NCI-H446 treated with DMSO at 0.1 percent for 48 hours (cell line): ENCODE data around the gene PSTPIP2.
"Not testable (repeated sequence)": the region's sequence is repeated elsewhere in the genome, so short reads cannot be mapped to it uniquely, and the experiment has no call there.

Experiments used
- DNase-seq: peaks from one replicate; lab custom pipeline; 2025; lab: John Stamatoyannopoulos, UW

The PSTPIP2 gene

DNA sequence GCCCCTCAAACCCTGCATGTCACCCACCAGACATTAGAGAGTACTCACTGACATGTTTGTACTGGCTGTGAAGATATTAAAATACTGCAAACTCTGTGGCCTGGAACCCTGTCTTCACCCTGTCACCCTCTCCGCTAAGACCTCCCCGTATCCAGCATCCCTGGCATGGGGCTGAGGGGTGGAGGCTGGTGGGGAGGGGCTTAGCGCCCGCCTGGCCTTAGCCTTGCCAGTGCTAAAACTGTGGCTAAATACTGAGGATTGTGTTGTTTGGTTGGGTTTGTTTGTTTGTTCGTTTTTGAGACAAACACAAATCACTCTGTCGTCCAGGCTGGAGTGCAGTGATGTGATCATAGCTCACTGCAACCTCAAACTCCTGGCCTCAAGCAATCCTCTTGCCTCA, 1.8 kb downstream of the PSTPIP2 start:
- DNase-seq = no peak

DNA sequence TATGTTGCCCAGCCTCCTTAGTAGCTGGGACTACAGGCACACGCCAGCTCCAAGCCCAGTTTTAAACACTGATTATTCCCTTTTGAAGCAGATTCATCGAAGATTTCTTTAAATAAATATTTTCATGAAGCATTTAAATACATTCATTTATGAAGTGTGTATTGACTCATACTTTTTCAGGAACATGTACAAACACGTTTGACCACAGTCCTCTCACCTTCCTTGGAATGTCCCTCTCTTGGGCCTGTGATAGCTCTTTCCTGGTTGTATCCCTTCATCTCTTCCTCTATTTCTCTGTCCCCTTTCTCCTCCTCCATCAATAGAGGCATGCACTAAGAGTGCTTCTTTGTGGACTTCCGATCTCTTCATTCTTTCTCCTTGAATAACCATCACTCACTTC, 2.5 kb downstream of the PSTPIP2 start:
- DNase-seq = no peak

- no peak for DNase-seq
Observed at GRCh38 chr18:46068763-46069162, 3.3 kb downstream of the PSTPIP2 start.

GRCh38 chr18:46067438-46068007, 4.5 kb downstream of the PSTPIP2 start:
- DNase-seq = no peak

GRCh38 chr18:46062781-46063180, 9.3 kb downstream of the PSTPIP2 start:
- DNase-seq = no peak

DNA sequence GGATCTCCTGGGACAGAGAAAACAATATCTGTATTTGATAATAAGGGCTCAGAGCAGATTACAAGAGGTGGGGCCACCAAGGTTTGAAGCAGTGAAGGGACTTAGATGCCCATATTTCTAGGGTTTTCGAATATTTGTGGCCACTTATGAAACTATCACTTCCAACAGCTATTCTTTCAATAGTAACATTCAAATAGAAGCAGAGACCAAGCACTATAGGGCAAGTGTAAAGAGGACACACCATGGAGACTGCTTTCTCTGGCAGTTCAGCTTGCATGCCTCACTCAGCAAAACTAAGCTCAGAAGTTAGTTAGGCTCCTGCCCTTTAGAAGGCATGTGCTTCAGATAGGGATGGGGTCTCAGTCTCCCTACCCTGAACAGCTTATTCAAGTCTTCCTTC, 10.3 kb downstream of the PSTPIP2 start:
- DNase-seq = no peak

DNA sequence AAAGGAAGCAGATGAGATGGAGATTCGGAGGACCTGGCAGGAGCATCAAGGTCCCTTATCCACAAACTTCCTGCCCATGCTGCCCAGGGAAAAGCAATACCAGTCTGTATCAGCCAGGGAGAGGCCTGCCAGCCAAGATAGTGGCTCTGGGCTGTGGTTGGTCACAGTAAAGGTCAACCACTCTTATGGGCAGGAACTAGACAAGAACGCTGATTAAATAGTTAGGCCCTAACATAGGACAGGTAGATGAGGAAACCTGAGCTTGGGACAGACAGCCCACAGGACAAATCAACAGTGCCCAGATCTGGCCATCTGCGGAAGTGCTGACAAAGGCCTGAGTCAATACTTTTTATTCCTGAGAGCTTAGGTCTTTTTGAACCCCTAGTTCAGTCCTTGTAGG, 10.7 kb downstream of the PSTPIP2 start:
- no peak for DNase-seq

DNA sequence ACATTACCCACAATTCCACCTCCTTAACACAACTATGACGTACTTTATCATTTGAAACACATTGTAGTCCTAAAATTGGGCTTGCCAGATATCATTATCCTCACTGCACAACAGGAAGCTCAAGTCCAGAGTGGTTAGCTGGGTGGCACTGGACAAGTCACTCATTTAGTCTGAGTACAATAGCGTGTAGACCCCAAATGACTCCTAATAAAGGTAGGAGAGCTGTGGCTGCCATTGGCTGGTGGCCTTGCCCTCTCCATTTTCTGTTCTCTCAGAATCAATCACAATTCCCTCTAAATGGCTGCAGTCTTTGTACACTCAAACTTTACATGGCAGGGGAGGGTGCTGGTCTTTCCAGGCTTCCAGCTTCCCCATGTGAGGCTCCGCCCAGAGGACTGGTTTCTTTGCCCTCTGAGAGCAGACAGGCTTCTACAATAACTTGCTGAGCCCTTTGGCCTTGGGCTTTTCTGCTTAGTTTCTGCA, 11.7 kb downstream of the PSTPIP2 start:
- DNase-seq = no peak

- DNase-seq = no peak
Observed at GRCh38 chr18:46055838-46056230, 16.2 kb downstream of the PSTPIP2 start.

GRCh38 chr18:46054956-46055837, 16.9 kb downstream of the PSTPIP2 start:
- no peak for DNase-seq

- DNase-seq = no peak
Observed at GRCh38 chr18:46053368-46054095, 18.5 kb downstream of the PSTPIP2 start.

DNA sequence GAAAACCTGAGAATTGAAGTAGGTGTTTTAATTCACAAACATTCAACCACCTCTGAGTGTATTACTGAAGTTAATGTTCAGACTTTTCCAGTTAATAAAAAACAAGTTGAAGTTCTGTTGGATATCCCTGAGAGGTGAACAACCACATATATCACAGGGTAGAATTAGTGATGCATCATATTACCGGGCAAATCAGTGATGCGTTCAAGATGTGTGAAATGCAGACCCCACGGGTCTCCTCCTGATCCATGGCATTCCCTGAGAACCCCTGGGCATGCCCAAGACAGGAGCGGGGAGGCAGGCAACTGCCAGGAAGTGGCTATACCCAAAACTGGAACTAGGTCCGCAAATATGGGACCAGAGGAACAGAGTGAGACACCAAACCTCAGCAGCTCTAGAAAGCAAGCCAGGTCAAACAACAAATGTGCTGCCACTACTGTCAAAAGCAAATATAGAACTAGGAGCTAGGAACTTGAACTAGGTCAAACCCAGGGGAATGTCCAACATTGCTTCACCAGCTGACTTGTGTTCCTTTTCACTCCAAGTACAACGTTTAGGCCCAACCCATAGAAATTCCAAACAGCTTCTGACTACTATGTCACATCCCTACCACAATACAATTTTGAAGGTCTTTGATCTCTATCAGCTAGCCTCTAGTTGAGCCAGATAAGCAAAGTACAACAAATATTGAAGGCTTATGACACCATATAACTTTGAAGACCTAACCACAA, 20.2 kb downstream of the PSTPIP2 start:
- DNase-seq = no peak

DNA sequence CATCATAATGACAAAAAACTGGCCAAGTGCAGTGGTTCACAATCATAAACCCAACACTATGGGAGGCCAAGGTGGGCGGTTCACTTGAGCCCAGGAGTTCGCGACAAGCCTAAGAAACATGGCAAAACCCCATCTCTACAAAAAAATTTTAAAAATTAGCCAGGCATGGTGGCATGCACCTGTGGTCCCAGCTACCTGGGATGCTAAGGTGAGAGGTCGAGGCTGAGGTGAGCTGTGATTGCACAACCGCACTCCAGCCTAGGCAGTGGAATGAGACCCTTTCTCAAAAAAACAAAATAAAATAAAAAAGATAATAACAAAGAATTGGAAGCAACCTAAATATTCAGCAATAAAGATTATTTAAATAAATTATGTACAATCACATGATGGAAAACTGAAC, 21.8 kb downstream of the PSTPIP2 start:
- DNase-seq = no peak

- no peak for DNase-seq
Observed at GRCh38 chr18:46048641-46049040, 23.4 kb downstream of the PSTPIP2 start.

DNA sequence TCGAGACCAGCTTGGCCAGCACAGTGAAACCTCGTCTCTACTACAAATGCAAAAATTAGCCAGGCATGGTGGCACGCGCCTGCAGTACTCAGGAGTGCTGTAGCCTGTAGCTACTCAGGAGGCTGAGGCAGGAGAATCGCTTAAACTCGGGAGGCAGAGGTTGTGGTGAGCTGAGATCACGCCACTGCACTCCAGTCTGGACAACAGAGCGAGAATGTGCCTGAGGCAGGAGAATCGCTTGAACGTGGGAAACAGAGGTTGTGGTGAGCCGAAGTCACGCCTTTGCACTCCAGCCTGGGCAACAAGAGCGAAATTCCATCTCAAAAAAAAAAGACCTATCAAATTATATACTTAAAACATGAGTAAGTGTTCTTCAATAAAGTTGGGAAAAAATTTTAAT, 24.7 kb downstream of the PSTPIP2 start:
- not testable (repeated sequence) for DNase-seq

GRCh38 chr18:46046688-46047087, 25.4 kb downstream of the PSTPIP2 start:
- no peak for DNase-seq

DNA sequence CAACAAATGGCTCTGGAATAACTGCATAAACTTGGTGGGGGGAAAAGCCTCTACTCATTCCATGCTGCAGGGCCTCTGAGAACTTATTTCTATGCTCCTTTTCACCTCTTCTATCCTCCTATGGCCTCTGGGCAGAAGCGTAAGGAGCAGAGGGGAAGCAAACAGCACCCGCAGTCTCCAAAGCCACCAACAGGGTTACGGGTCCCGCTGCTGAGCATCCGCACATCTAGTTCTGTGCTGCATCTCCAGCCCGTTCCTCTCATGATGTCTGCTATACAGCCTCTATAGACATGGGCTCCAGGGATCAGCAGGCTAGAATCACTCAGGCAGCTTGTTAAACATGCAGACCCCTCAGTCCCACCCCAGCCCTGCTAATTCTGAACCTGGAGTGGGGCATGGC, 25.9 kb downstream of the PSTPIP2 start:
- no peak for DNase-seq

GRCh38 chr18:46042571-46043123, 29.4 kb downstream of the PSTPIP2 start:
- DNase-seq = no peak

- no peak for DNase-seq
Observed at GRCh38 chr18:46040747-46041104, 31.3 kb downstream of the PSTPIP2 start.

- DNase-seq = no peak
Observed at GRCh38 chr18:46040033-46040746, 31.9 kb downstream of the PSTPIP2 start.
